Activated T-cell treated with anti-CD3 and anti-CD28 coated beads, Interleukin-2, amount 50 U/mL, for 24 hours (primary cell): ENCODE results near the gene DIP2A.

Experiments used
- DNase-seq: peaks from one replicate; pipeline ENCODE4 v3.0.0-alpha.2; 2020
- H3K27ac Mint-ChIP-seq: 2 replicates; pipeline ENCODE4 v1.8.0; 2020; ENCODE audit warnings: mild to moderate bottlenecking, mixed read lengths
- H3K27me3 Mint-ChIP-seq: 2 replicates; pipeline ENCODE4 v1.8.0; 2020; ENCODE audit warnings: mixed read lengths
- H3K36me3 Mint-ChIP-seq: 2 replicates; pipeline ENCODE4 v1.8.0; 2020; ENCODE audit warnings: low read depth, mixed read lengths
- H3K4me1 Mint-ChIP-seq: 2 replicates; pipeline ENCODE4 v1.8.0; 2020; ENCODE audit warnings: low read depth, mixed read lengths
- H3K4me3 Mint-ChIP-seq: 2 replicates; pipeline ENCODE4 v1.8.0; 2020; ENCODE audit warnings: mild to moderate bottlenecking, moderate library complexity, mixed read lengths
- H3K9me3 Mint-ChIP-seq: 2 replicates; pipeline ENCODE4 v1.8.0; 2020; ENCODE audit warnings: mixed read lengths

Gene DIP2A

GRCh38 chr21:46613391-46613790, 154.7 kb downstream of the DIP2A start:
- Mint-ChIP-seq H3K4me3 (no peak overlapping the region), H3K4me1 (peaks cover 15% of the 10 kb centered on the region), H3K36me3 (no peaks in the 10 kb centered on the region), H3K27me3 (no peaks in the 10 kb centered on the region), H3K9me3 (peaks cover 6% of the 10 kb centered on the region), H3K27ac (no peak overlapping the region)
- no peak for DNase-seq

- H3K36me3 Mint-ChIP-seq = no peaks in the 10 kb centered on the region
- no peaks in the 10 kb centered on the region for H3K27me3 Mint-ChIP-seq
- H3K27ac Mint-ChIP-seq = no peak overlapping the region
- H3K4me1 Mint-ChIP-seq = peaks cover 20% of the 10 kb centered on the region
- no peaks in the 10 kb centered on the region for H3K9me3 Mint-ChIP-seq
- DNase-seq = no peak
- H3K4me3 Mint-ChIP-seq = no peak overlapping the region
Observed at GRCh38 chr21:46616050-46616449, 157.4 kb downstream of the DIP2A start.

- DNase-seq = no peak
- Mint-ChIP-seq H3K36me3 (no peaks in the 10 kb centered on the region), H3K9me3 (no peaks in the 10 kb centered on the region), H3K4me1 (peaks cover 26% of the 10 kb centered on the region), H3K4me3 (no peak overlapping the region), H3K27ac (no peak overlapping the region), H3K27me3 (no peaks in the 10 kb centered on the region)
Observed at GRCh38 chr21:46616656-46617055, 158.0 kb downstream of the DIP2A start.

GRCh38 chr21:46617267-46618051, 158.8 kb downstream of the DIP2A start:
- peaks cover 34% of the 10 kb centered on the region for H3K4me1 Mint-ChIP-seq
- H3K36me3 Mint-ChIP-seq = no peaks in the 10 kb centered on the region
- no peak for DNase-seq
- H3K4me3 Mint-ChIP-seq = no peak overlapping the region
- H3K27ac Mint-ChIP-seq = no peak overlapping the region
- H3K27me3 Mint-ChIP-seq = no peaks in the 10 kb centered on the region
- no peaks in the 10 kb centered on the region for H3K9me3 Mint-ChIP-seq

GRCh38 chr21:46618738-46619379, 160.2 kb downstream of the DIP2A start:
- DNase-seq = no peak
- no peaks in the 10 kb centered on the region for H3K9me3 Mint-ChIP-seq
- H3K27me3 Mint-ChIP-seq = no peaks in the 10 kb centered on the region
- H3K27ac Mint-ChIP-seq = no peak overlapping the region
- H3K36me3 Mint-ChIP-seq = no peaks in the 10 kb centered on the region
- no peak overlapping the region for H3K4me3 Mint-ChIP-seq
- peaks cover 42% of the 10 kb centered on the region for H3K4me1 Mint-ChIP-seq
